Measurements from ENCODE around the gene MED16.

DNA sequence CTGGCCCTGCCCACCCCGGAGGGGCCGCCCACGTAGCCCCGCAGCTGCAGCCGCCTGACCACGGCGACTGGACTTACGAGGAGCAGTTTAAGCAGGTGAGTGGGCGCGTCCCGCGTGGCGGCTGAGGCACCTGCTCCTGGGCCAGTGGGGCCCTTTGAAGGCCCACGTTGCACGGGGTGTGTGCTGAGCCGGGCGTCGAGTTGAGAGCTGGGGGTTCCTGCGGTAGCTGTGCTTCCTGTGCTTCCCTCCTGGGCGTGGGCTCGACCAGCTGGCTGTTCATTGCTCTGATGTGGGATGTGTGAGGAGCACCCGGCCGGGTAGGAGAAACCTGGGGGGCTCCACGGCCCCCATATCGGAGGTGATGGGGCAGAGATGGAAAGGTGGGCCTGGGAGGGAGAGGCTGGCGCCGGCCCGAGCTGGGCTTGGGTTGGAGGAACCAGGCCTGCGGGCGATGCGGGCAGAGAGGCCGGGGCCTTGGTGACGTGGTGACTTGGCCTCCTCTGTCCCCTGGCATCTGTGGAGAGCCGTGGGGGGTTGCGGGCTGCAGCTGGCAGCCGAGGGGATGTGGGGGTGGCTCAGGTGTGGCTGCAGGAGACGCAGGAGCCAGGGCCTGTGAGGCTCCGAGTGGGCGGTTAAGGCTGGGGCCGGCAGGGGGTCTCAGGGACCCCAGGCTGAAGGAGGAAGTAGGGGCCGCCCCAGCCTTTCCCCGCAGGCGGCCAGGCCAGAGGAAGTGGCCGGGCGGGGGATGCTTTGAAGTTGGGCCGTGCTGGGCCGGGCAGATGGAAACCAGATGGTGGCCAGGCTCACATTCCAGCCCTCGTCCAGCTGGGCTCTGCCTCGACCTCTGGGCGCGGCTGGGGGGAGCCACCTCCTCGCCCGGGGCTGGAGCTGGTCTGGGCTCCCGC lies 39.9 kb upstream of the MED16 start:
- no peak for TF ChIP-seq ZNF777 (CRISPR knock-in tag; IDR thresholded peaks at IDR 0.05)
- TF ChIP-seq POLR2AphosphoS5 (IDR thresholded peaks at IDR 0.05; ENCODE audit: low read depth, low read length), result no peak
- no peak for TF ChIP-seq ZNF580 (CRISPR knock-in tag; IDR thresholded peaks at IDR 0.05; ENCODE audit: borderline replicate concordance, low read depth)
- TF ChIP-seq, protein P1, sequence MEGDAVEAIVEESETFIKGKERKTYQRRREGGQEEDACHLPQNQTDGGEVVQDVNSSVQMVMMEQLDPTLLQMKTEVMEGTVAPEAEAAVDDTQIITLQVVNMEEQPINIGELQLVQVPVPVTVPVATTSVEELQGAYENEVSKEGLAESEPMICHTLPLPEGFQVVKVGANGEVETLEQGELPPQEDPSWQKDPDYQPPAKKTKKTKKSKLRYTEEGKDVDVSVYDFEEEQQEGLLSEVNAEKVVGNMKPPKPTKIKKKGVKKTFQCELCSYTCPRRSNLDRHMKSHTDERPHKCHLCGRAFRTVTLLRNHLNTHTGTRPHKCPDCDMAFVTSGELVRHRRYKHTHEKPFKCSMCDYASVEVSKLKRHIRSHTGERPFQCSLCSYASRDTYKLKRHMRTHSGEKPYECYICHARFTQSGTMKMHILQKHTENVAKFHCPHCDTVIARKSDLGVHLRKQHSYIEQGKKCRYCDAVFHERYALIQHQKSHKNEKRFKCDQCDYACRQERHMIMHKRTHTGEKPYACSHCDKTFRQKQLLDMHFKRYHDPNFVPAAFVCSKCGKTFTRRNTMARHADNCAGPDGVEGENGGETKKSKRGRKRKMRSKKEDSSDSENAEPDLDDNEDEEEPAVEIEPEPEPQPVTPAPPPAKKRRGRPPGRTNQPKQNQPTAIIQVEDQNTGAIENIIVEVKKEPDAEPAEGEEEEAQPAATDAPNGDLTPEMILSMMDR (CRISPR knock-in tag; IDR thresholded peaks at IDR 0.05), result peak; percentile 35
- no peak; a peak in 1 of 4 replicates for TF ChIP-seq POLR2A (IDR thresholded peaks at IDR 0.05; ENCODE audit: insufficient read depth in 1 of 2, low read depth in 2 of 2, low read length in 2 of 2)
- peak; percentile 29; the same call in 1 of the 2 replicates for TF ChIP-seq SPEN (CRISPR knock-in tag; IDR thresholded peaks at IDR 0.05; ENCODE audit: low read depth)
- no peak for TF ChIP-seq PCBP2 (optimal IDR thresholded peaks at IDR 0.05; ENCODE audit: low read depth, low read length, poor library complexity, severe bottlenecking)
- TF ChIP-seq ZNF552 (CRISPR knock-in tag; IDR thresholded peaks at IDR 0.05; ENCODE audit: borderline replicate concordance), result no peak
- TF ChIP-seq YY1 (IDR thresholded peaks at IDR 0.05; ENCODE audit: insufficient read depth, insufficient replicate concordance, low read depth, low read length), result no peak
- TF ChIP-seq GFI1 (CRISPR knock-in tag; IDR thresholded peaks at IDR 0.05; ENCODE audit: borderline replicate concordance), result no peak
- no peak for TF ChIP-seq ZMAT5 (CRISPR knock-in tag; IDR thresholded peaks at IDR 0.05; ENCODE audit: borderline replicate concordance, low read depth)
- no peak for TF ChIP-seq CHCHD3 (CRISPR knock-in tag; IDR thresholded peaks at IDR 0.05)
